ENCODE measurements around the gene CDKN2C.

- TF ChIP-seq ZFX (IDR thresholded peaks at IDR 0.05), result no peak
- no peak for TF ChIP-seq CTCF (conservative IDR thresholded peaks at IDR 0.05)
These were observed 14.9 kb upstream of the CDKN2C start for GRCh38 chr1:50955116-50955515.
